HG03378 (cell line): ENCODE measurements around the gene PYHIN1.

Source experiments
- ATAC-seq: cut with Tn5 transposase; IDR thresholded peaks from one replicate; pipeline ENCODE4 v1.9.1; 2021; ENCODE audit warnings: mild to moderate bottlenecking, moderate library complexity; ENCODE audit not compliant: unreplicated experiment

PYHIN1 gene

DNA sequence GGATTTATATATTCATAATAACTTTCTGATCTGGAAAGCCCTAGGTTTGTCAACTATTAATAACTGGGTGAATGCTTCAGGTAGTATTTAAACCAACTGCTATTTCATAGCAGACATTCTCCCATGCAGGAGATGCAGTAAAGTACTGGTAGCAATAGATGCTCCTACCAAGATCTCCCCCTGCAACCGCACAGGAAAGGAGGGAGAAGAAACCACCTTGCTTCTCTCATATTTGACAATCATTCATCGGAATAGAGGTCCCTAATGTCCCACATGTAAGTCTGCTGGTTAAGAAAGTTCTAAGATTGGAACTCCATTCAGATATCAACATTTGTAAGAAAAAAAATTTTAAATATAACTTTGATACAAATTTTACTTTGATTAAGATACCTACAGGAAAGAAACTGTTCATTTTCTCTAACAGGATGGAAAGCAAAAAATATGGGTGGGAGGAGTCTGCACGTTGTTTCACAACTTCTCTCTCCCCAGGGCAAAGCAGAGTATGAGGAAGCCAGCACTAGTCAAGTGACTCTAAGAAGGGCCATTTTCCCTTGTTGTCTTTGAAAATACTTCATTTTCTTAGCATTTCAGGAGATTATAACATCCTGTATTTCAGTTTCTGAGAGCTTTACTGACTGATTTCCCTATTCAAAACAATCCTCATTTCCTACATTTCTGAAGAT is at the start of gene PYHIN1:
Gene PYHIN1 (plus strand): TSS at position 498 of the 683 bp plus-strand sequence. CDS start 5,359 bp downstream, outside the sequence.
- no peak for ATAC-seq

DNA sequence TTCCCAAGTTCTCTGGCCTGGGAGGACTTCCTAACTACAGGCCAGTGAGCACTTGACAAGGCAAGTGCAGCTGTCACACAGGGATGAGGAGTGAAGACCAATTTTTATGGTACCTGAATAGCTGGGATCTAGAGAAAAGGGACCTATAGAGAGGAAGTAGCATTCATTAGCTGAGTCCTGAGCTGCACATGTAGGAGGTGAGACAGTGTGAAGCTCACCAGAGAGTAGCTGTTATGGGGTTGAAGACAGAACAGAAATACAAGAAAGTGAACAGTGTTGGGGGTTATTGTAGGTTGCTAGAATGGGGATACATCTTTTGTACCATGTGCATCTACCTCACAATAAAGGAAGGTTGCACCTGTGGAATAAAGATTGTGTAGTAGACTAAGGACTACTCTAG is 37.7 kb upstream of the PYHIN1 start:
- ATAC-seq: no peak

DNA sequence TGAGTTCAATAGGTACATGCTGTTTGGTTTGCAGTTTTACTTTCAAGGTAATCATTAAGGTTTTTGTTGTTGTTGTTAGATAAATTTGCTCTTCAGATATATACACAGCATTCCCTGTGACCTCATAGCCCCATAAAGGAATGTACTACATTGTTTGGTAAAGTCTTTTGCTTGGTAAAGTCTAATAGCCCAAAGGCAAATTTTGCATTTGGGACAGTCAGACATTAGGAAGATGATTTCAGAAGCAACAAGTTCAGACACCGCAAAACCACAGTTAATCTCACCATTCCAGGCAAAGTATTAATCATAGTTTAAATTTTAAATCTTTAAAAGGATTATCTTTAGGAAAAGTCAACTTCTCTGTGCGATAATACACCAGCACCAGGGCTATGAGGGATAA is 32.6 kb upstream of the PYHIN1 start:
- ATAC-seq: no peak

DNA sequence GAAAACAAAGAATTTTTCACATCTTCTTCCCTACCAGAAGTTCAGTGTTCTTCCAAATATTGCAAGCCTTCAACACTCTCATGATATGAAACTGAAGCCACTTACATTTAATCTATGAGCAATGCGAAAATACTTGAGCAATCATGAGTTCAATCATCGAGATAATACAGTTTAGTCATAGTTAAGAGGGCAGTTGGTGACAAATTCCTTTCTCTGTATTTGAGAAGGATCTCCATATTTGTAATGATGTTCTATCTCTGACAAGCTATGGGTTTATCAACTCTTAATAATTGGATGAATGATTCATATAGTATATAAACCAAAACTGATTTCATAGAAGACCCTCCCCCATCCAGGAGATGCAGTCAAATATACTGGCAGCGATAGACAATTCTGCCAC is 29.7 kb upstream of the PYHIN1 start:
- no peak for ATAC-seq

DNA sequence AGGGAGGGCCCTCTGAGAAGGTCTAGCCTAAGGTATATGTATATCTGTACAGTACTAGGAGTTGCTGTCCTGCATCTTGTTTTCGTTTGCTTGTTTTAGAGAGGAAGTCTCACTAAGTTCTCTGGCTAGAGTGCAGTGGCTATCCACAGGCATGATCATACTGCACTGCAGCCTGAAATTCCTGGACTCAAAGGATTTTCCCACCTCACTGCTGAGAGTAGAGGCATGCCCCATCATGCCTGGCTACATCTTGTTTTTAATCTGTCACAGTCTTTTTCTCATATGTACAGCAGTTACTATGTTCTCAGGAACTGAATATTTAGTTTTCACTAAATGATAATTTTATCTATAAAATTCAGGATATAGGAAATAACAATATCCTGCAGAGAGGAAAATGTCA is 15.3 kb upstream of the PYHIN1 start:
- ATAC-seq: no peak

DNA sequence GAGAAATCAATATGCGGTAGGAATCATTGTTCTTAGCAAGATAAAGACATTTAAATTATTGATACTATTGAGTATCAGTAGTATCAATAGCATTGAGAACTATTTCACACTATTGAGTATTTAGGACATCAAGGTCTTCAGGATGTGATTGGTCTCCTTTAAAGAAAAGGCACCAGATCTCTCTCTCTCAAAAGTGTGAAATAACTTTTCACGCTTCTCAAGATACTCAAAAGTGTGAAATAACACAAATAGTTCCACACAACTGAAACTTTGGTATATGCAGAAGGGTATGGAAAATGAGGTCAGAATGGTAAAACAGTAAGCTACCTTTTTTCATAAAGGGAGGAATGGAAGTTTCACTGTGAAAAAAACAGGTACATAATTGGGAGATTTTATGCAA is 6.7 kb upstream of the PYHIN1 start:
- no peak for ATAC-seq

DNA sequence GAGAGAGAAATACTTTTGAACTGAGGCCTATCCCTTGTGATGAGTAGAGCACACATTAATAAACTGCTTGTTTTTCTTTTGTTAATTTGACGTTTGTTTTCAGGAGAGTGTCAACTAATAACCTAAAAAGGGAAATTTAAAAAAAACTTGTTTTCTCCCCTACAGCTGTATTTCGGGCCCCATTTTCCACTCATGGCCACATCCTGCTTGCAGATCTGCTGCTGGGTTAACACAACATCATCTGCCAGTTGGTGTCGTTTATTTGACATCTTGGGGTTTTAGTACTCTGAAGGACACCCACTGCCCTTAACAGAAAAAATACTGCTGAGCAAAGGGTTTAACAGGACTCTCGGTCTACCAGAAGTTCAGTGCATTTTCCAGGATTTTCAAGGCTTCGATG is 848 bp upstream of the PYHIN1 start:
- no peak for ATAC-seq

DNA sequence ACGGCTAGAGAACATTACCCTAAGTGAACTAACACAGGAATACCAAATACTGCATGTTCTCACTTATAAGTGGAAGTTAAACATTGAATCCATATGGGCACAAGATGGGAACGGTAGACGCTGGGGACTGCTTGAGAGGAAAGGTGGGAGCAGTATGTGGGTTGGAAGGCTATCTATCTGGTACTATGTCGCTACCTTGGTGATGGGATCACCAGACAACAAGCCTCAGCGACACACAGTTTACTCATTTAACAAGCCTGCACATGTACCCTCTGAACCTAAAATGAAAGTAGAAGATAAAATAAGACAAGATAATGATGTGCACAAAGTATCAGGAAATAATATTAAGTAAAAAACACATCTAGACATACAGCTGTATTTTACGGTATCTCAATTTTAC is 819 bp downstream of the PYHIN1 start:
- ATAC-seq: no peak

DNA sequence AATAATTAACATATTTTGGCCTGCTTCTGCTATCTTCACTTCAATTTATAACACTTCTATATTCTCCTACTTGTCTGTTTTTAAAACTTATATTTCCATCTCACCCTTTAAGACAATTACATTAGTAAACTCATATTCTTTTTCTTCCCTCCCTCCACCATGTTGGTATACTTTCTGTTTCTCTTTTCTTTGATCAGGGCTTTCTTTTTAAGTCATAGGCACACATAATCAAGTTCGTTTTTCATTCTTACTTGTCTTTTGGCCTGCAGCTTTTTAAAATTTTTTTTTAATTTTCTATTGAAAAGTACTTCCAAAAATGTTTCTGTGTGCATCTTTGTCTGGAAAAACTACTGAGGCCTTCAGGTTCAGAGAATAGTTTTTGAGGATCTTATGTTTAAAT is 2.3 kb downstream of the PYHIN1 start:
- ATAC-seq: no peak

DNA sequence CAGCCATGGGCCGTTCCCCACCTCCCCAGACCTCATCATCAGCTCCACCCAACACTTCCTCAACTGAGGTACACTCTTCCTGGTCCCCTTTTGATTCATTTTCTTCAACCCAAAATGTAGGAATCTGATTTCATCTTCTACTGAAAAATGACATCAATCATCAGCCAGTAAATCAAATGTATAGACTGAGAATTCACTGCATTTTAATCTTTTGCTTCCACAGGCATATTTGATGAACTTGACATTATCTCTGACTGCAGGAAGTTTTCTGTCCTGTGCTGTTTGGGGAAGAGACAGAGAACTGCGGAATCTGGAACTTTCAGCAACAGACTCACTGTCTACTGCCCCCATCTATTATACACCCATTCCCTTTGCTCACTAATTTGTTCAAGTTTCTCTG is 7.8 kb downstream of the PYHIN1 start:
- ATAC-seq: no peak

DNA sequence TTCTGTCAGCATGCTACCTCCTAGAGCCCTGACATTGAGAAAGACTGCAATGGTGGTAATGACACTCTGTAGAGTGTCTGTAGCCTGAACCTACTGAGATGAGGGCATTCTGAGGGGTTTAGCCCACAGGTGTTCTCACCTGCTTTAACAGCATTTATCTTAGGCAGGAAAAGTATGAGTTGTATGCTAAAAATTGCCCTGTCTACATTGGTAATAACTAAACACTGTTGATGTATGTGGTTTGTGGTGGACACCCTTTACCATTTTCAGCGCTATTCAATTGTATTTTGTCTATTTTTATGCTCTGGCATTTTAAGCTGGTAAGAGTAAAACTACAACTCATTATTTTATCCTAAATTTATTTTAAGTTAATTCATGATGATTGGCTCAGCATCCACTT is 10.0 kb downstream of the PYHIN1 start:
- no peak for ATAC-seq

DNA sequence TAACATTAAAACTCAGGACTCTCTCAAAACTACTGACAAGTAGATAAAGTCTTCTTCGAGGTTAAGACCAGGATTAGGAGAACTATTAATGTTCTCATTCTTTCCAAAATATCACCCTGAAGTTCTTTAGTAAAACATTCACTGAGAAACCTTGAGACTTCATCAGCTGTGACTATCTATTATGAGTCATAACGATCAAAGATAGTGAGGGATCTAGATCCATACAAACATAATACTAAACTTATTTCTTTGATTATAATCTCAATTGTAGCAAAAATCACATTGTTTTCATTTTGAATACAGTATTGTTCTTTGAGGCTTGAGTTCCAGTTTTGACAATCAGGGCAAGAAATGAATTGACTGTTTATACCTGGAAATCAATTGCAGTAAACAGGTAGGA is 11.1 kb downstream of the PYHIN1 start:
- no peak for ATAC-seq

DNA sequence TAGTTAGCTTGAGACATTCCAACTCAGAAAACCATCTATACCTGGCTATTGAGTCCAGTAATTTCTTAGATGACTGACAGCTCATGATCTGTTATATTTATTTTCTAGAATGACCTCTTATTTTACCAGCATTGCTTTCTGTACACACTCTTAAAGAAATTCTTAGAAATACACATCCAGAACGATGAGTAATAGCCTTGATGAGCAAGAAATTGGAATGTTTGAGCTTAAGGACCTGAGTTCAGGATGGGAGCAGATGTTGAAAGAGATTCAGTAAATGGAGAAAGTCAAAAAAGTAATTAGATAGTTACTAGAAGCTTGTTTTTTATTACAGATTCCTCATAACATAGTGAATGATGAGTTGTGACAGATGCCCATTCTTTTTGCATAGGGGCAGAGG is 11.7 kb downstream of the PYHIN1 start:
- no peak for ATAC-seq

DNA sequence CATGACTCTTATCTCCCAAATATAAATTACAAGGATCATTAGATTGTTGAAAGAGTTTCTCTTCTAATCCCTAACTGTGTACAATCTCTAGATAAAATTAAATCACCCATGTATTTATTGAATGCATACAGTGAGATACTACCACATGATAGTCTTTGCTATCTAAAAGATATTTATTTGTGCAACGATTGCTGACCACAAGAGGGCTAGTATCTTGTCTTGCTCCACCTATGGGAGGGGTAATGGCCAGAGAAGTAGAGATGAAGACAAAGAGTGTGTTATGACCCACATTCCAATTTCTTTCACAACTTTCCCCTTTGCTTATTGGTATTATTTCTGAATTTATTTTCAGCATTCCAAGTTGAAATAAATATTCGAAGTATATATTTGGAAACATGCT is 13.7 kb downstream of the PYHIN1 start:
- ATAC-seq: no peak

DNA sequence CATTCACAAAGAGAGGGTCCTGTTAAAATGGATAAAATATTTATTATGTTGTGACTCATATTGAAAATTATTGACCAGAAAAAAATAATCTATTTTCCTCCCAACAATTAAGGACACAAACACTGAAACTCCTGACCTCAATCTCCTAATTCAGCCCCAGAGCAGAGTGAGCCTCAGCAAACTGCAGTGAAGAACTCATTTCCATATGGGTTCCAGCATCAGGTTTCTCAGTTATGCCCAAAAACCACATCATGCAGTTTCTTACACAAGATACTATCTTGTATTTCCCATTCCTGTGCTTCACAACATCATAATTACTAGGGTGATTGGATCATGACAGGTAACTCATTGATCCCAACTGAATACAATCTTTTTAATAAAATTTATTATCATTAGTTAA is 15.4 kb downstream of the PYHIN1 start:
- ATAC-seq: no peak

DNA sequence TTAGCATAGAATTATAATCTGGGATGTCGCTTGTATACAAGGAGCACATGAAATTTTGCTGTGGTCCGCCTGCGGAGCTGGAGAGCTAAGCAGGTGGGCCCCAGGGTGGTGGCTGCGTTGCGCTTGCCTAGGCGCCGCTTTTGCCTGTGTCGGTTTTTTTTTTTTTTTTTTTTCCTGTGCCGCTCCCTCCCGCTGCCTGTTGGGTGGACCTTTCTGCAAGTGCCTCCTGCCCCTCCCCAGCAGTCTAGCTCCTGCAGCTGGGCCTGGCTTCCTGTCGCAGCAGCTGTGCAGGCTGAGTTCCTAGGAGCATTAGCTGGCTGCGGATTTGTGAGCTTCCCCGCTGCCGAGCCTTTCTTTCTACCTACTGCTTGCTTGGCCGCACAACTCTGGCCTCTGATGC is 20.6 kb downstream of the PYHIN1 start:
- peak; percentile 50 for ATAC-seq

DNA sequence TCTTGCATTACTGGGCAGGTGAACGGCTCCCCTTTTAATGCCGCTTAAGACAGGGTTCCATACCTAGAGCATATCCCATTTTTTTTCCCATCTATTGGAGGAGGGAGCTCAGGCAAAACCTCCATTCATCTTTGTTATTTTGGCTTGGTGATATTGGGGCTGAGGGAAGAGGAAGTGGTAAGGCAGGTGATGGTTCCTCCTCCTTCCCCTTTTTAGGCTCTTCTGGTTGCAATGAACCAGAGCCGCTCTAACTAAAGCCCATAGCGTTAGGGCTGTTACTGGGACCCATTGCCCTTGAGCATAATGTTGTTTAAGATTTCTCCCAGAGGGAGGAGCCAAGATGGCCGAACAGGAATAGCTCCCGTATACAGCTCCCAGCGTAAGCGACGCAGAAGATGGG is 21.1 kb downstream of the PYHIN1 start:
- ATAC-seq: no peak

DNA sequence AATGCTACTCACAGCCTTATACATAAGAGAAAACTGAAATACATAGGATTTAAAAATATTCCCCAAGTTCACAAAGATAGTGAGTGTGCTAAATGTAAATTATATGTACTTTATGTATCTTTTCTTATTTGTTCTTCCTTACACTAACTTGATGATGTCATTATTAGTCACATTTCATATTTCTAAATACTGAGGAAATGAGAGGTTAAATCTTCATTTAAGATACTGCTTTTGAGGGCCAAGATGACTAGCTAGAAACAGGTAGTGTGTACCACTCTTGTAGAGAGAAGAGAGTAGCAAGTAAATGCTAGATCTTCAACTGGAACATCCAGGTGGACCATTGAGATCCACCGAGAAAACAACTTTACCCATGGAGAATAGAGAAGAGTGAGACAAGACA is 29.8 kb downstream of the PYHIN1 start:
- no peak for ATAC-seq

DNA sequence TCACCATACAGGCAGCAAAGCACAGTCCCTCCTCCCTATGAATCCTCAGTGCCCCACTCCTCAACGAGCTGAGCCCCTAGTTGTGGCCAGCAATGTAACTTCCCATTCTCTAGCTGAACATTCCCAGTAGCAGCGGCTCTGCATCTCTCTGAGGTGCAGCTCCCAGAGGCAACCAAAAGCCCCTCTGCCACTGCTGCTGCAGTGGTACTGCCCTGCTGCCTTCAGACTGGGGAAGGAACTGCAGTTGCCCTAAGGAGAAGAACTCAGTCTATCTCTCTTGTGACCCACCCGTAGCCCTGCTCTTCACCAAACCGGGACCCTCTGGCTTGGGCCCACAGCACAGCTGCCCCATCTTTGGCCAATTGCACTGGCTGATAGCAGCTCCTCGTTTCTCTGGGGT is 31.6 kb downstream of the PYHIN1 start:
- ATAC-seq: no peak

DNA sequence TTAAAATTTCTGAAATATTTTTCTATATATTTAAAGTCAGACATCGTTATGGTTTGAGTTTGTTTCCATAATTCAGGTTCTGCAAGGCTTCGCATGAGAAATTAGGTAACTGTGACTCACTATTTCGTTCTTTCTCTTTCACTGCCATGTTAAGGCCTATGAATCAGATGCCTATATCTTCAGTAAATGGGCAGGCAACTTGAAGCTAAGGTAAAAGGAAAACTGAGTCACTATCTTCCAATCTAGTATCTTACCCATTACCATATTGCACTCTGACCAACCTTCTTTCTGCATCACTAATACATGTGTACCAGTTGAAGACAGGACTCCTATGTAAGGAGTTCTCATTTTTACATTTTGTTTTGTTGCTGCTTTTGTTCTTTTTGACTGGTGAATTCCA is 37.8 kb downstream of the PYHIN1 start:
- ATAC-seq: no peak

DNA sequence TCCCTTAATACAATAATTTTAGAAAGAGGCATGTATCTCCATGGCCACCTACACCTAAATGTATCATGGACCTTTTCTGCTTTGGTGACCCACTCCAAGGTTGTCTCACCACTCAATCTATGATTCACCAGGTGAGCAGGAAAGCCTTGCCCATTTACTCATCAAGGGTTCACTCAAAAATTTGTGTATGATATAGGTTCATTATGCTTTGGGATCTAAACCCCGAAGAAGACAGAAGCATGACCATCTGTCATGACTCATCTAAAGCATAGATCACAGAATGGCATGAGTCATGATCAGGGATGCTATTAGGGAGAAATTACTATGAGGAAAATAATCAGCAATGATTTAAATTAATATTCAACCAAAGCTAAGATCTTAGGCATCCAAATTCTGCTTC is 38.5 kb downstream of the PYHIN1 start:
- ATAC-seq: no peak

DNA sequence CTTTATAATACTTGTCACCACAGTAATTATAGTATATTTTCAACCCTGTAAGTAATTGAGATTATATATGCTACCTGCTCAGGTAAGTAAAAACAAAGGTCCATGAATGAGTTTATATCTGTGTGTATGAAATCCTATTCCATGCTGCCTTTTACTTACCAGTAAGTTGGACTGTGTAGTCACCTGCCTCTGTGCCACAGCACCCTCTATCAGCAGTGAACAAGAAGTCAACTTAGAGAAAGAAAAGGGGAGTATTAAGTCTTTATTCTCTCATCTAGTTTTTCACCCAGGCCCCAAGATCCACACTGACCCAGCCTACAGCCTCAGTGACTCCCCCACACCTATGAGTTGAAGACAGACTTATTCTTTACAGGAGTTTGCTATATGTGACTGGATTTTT is 41.5 kb downstream of the PYHIN1 start:
- ATAC-seq: no peak

DNA sequence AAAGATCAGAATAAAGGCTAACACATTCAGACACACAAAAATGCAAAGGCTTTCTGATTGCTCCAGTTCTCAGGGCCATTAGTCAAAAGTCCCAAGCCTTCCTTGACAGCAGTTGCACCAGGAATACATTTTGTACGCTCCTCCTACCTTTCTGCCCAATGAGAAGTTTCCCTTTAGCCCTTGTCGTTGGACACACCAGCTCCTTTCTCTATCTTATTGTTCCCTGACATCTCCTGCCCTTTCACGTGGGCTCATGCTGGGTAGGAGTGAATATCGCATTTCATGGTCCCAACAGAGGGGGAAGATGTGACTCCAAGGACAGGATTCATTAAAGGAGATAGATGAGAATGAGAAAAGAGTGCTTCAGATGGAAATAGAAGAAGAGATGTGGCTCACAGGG is 44.9 kb downstream of the PYHIN1 start:
- no peak for ATAC-seq
